HG02759 (cell line): Measurements from ENCODE around the gene OR2S2.

Experiments
- ATAC-seq: cut with Tn5 transposase; IDR thresholded peaks from one replicate; pipeline ENCODE4 v1.9.1; 2021; ENCODE audit warnings: mild to moderate bottlenecking, moderate library complexity; ENCODE audit not compliant: unreplicated experiment

The OR2S2 gene

DNA sequence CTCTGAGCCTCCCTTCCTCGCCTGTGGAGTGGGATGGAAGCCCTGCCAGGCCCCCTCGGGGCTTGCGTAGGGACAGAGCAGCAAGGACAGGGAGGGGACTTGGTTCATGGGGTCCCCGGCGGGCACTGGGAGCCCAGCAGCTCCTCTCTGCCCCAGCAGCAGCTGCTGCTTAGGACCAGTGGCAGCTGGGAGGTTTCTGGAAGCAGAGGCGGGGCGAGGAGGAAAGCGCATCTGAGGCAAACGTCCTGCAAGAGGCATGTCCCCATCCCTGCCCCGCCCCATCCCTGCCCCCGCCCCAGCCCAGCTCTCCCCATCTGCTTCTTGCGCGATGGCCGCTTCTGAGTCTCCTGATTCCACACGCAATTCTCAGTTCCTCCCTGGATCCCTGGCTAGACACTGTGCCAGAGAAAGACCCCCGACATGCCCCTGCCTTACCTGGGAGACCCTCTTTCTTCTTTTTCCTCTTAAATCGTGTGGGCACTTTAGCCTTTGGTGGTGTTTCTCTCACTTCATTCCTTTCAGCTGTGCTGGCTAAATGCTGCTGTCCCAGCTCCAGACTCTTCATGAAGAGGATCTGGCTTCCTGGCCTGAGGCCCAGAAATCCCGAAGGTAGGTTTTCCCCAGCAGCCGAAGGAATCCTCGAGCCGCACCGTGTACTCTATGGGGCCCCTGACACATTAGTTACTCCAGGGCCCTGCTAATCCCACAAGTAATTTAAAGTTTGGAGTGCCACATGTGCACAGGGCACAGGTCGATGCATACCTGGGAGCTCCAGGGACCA, 4.4 kb upstream of the OR2S2 start:
- ATAC-seq, result no peak

DNA sequence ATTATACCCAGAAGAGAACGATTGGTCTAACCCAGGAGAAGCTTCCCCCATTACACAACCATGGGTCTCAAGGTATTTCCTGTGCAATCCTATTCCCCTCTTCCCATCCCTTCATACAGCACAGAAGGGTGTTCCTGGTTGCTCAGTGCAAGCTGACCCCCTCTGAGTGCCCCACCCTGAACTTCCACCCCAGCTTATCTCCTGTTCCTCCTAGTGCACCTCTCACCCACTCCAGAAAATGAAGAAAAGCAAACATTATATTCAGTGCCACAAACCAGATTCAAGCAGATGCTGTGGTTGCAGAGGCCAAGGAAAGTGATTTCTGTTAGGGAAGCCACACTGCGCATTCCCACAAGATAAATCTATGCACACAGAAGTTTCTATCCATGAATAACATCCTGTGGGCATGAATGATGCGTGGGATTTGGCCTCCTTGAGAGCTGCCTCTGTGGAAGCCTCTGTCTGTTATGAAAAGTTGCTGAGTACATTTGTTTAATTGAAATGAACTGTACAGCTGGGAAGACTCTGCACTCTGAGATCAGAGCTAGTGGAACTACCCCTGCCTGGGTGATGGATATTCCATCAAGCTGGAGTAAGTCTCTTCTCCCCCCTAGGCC, 2.2 kb upstream of the OR2S2 start:
- no peak for ATAC-seq

- ATAC-seq, result no peak
Observed at GRCh38 chr9:35956651-35957050, 1.3 kb downstream of the OR2S2 start.

DNA sequence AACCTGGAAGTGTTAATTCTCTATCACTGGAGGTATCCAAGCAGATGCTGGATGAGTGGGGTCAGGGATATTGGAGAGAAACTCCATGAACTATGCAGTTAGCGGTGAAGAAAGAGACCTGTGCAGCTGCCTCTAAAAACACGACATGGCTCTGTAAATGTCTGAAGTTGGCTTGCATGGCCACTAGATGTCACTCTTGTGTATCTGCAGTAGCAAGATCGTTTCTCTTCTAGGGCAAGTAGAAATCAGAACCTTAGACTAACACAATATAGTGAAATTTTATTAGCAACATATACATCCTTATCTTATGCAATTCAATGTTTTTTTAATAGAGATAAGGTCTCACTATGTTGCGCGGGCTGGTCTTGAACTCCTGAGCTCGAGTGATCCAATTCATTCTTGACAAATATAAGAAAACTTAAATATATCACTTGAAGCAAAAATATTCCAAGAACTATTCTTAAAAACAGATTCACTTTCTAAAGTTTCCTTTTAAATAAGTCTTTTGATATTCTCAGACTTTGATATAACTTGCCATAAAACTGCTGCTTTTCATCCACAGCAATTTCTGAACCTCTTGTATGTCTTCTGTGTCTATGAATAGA, 2.9 kb downstream of the OR2S2 start:
- no peak for ATAC-seq

DNA sequence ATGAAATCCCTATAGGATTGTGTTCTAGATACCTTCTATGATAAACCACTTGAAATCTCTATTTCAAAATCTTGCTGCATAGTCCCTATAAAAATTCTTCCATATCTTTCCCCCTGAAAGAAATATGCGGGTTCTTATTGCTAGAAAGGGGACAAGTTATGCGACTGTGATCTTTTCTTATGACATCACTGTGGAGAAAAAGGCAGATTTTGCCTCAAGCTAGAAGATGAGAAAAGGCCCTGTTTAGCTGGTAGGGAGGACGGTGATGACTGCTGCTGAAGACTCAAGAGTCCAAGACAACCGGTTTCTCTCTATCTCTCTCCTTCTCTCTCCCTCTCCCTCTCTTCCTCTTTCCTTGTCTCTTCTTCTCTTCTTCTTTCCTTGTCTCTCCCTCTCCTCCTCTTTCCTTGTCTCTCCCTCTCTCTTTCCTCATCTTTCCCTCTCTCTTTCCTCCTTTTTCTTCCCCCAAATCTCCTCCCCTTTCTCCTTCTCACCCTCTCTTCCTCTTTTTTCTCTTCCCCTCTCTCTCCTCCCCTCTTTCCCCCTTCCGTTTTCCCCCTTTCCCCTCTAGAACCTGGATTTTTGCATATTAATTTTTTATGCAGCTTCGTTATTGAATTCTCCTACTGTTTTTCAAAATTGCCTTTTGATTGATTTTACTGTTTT, 5.3 kb downstream of the OR2S2 start:
- ATAC-seq, result no peak

- no peak for ATAC-seq
Observed at GRCh38 chr9:35951736-35952135, 6.2 kb downstream of the OR2S2 start.

DNA sequence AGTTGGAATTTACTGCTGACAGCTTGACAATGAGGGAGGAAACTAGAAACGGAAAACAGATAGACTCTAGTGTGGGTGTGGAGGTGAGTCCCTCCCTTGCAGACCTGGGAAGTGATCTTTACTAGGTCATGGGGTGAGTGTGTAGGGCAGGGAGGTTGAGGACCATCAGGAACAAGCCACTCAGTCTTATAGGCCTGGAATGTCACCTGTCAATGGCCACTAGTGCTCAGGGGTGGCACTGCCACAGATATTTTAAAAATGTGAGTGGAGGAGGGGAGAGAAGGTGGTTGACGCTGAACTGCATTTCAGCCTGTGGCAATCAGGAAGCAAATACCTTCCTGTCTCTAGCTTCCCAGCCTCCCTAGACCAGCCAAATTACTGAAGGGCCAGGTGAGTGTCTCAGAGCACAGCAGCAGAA, 9.0 kb downstream of the OR2S2 start:
- ATAC-seq, result no peak

GRCh38 chr9:35948451-35948850, 9.5 kb downstream of the OR2S2 start:
- no peak for ATAC-seq

GRCh38 chr9:35945341-35946018, 12.5 kb downstream of the OR2S2 start:
- ATAC-seq, result no peak

- no peak for ATAC-seq
Observed at GRCh38 chr9:35944841-35945240, 13.1 kb downstream of the OR2S2 start.

DNA sequence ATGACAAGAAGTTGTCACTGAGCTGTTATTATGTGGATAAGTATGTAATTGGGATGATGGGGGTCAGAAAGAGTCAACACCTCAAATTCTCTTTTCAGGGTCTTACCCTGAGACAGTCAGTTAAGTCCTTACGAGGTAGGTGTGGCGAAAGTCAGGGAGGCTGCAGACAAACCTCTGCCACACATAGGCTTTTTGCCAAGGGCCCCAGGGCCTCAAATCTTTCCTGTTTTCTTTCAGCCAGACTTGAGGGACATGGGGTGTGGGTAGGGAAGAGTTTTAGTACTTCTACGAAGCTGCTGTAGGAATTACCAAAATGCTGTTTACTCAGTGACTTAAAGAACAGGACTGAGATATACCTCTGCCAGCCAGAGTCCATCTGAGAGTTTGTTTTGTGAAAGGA, 13.8 kb downstream of the OR2S2 start:
- ATAC-seq, result no peak

- ATAC-seq, result no peak
Observed at GRCh38 chr9:35942286-35942685, 15.7 kb downstream of the OR2S2 start.

- no peak for ATAC-seq
Observed at GRCh38 chr9:35940458-35941407, 17.2 kb downstream of the OR2S2 start.

DNA sequence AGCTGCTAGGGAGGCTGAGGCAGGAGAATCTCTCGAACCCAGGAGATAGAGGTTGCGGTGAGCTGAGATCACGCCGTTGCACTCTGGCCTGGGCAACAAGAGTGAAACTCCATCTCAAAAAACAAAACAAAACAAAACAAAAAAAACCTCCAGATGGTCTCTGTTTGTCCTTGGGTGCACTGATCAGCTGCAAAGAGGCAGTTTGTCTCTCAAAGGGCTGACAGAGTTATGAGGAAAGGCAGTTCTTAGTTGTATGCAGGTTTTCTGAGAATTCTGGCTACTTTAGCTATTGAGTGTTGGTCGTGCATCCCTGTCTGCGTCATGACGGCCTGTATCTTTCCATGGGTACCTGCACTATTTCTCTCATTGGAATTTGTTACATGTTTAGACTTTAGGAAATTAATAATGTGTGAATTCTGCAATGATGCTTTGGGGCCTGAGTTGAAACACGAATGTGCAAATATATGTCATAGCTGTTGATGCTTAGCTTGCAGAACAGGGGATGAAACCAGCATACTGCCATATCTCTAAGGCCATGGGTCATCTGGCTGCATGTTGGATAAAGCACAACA, 18.2 kb downstream of the OR2S2 start:
- no peak for ATAC-seq

- no peak for ATAC-seq
Observed at GRCh38 chr9:35938474-35939356, 19.2 kb downstream of the OR2S2 start.

DNA sequence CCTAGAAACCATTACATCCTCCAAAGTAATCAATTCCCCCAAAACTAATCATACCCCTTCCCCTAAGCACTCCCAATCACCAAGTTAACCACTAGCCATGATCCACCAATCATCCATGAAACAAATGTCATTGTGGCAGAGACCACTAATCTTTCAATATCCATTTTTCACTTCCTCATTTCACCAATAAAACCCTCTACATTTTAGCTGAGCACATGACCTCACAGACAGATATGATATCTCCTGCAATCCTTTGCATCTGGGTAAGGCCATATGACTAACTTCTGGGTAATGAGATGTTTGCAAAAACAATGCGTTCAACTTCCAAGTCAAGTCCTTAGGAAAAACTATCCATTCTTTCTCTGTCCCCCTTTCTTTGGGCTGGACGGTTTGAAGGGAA, 20.7 kb downstream of the OR2S2 start:
- no peak for ATAC-seq

GRCh38 chr9:35935755-35936509, 22.0 kb downstream of the OR2S2 start:
- no peak for ATAC-seq

DNA sequence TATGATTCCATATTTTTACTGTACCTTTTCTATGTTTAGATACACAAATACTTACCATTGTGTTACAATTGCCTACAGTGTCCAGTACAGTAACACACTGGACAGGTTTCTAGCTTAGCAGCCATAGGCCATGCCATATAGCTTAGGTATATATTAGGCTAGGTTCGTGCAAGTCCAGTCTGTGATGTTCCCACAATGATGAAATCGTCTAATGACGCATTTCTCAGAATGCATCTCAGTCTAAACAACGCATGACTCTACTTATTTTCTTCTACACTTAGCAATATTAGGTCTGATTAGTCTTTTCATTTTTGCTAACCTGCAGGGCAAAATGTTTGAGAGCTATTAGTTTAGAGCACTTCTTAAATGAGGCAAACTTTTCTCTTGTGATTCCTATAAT, 22.7 kb downstream of the OR2S2 start:
- ATAC-seq, result no peak
